ENCODE data around the gene CAV1. TPM values are rescaled to one million over a fixed set of nuclear protein-coding genes. Genes with fewer than 3 reads are reported as not detected.

The CAV1 gene
- total RNA-seq, 2 experiments from 2014 or later: 0.35 TPM; not detected in 1

GRCh38 chr7:116511552-116512519 is 13.0 kb upstream of the CAV1 start:
- Mint-ChIP-seq H3K4me3 (no peak overlapping the region), H3K4me1 (ENCODE audit: low read depth) (peaks cover 7% of the 10 kb centered on the region), H3K27me3 (ENCODE audit: low read depth) (peaks cover 36% of the 10 kb centered on the region), H3K36me3 (ENCODE audit: low read depth) (no peaks in the 10 kb centered on the region), H3K9me3 (no peaks in the 10 kb centered on the region), H3K27ac (no peak overlapping the region)
- CTCF ChIA-PET: interaction anchor here (1.4 kb wide), 1 partner anchor 15 kb away, joined by 6 read pairs; no protein-coding TSS in a partner anchor
- no peak for DNase-seq
- intact Hi-C loops (cut with micrococcal nuclease): no loop called here

GRCh38 chr7:116512520-116513188 is 12.2 kb upstream of the CAV1 start:
- intact Hi-C loops (cut with micrococcal nuclease): no loop called here
- Mint-ChIP-seq H3K4me3 (no peak overlapping the region), H3K27ac (no peak overlapping the region), H3K36me3 (ENCODE audit: low read depth) (no peaks in the 10 kb centered on the region), H3K4me1 (ENCODE audit: low read depth) (peaks cover 7% of the 10 kb centered on the region), H3K27me3 (ENCODE audit: low read depth) (peaks cover 33% of the 10 kb centered on the region), H3K9me3 (no peaks in the 10 kb centered on the region)
- CTCF ChIA-PET: interaction anchor here (0.6 to 1.4 kb wide), 2 partner anchors 13 to 14 kb away, joined by 3 to 6 read pairs; no protein-coding TSS in a partner anchor
- DNase-seq: no peak

GRCh38 chr7:116515584-116515983 is 9.3 kb upstream of the CAV1 start:
- no peak for DNase-seq
- Mint-ChIP-seq H3K27ac (no peak overlapping the region), H3K9me3 (no peaks in the 10 kb centered on the region), H3K4me1 (ENCODE audit: low read depth) (peaks cover 7% of the 10 kb centered on the region), H3K36me3 (ENCODE audit: low read depth) (no peaks in the 10 kb centered on the region), H3K4me3 (no peak overlapping the region), H3K27me3 (ENCODE audit: low read depth) (peaks cover 30% of the 10 kb centered on the region)
- intact Hi-C loops (cut with micrococcal nuclease): no loop called here
- CTCF ChIA-PET: interaction anchor here (2.8 kb wide), 1 partner anchor 10 kb away, joined by 18 read pairs; the partner anchor contains the start of gene CAV1

DNA sequence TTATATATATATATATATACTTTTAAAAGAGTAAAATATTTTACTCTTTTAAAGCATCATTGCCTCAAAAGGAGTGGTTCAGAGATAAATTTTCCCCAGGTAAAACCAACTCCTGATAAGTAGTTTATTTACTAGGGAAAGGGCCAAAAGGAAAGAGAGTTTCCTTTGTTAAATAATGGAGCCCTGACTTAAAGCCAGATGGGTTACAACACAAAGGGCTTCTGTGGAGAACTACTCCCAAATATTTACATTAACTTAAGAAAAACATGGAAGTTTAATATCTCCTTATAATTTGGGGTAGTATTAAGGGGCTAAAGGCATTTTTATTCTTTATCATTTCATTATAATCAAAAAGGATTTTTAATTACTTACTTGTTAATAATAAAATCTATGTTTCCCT is 8.5 kb upstream of the CAV1 start:
- peaks cover 7% of the 10 kb centered on the region for H3K4me1 Mint-ChIP-seq (ENCODE audit: low read depth)
- H3K9me3 Mint-ChIP-seq: no peaks in the 10 kb centered on the region
- intact Hi-C loops (cut with micrococcal nuclease): no loop called here
- no peak overlapping the region for H3K4me3 Mint-ChIP-seq
- DNase-seq: no peak
- peaks cover 28% of the 10 kb centered on the region for H3K27me3 Mint-ChIP-seq (ENCODE audit: low read depth)
- H3K27ac Mint-ChIP-seq: no peak overlapping the region
- CTCF ChIA-PET: interaction anchor here (2.8 kb wide), 1 partner anchor 9 kb away, joined by 18 read pairs; the partner anchor contains the start of gene CAV1
- no peaks in the 10 kb centered on the region for H3K36me3 Mint-ChIP-seq (ENCODE audit: low read depth)

GRCh38 chr7:116517626-116518025 is 7.2 kb upstream of the CAV1 start:
- Mint-ChIP-seq H3K9me3 (no peaks in the 10 kb centered on the region), H3K4me1 (ENCODE audit: low read depth) (no peaks in the 10 kb centered on the region), H3K36me3 (ENCODE audit: low read depth) (no peaks in the 10 kb centered on the region), H3K27me3 (ENCODE audit: low read depth) (peaks cover 33% of the 10 kb centered on the region), H3K27ac (no peak overlapping the region), H3K4me3 (no peak overlapping the region)
- intact Hi-C loops (cut with micrococcal nuclease): no loop called here
- CTCF ChIA-PET: no interaction called here
- DNase-seq: no peak

- CTCF ChIA-PET: no interaction called here
- no peak for DNase-seq
- Mint-ChIP-seq H3K27ac (no peak overlapping the region), H3K4me1 (ENCODE audit: low read depth) (no peaks in the 10 kb centered on the region), H3K27me3 (ENCODE audit: low read depth) (peaks cover 38% of the 10 kb centered on the region), H3K9me3 (no peaks in the 10 kb centered on the region), H3K4me3 (no peak overlapping the region), H3K36me3 (ENCODE audit: low read depth) (no peaks in the 10 kb centered on the region)
- intact Hi-C loops (cut with micrococcal nuclease): no loop called here
Observed at GRCh38 chr7:116518961-116519360, 5.9 kb upstream of the CAV1 start.

DNA sequence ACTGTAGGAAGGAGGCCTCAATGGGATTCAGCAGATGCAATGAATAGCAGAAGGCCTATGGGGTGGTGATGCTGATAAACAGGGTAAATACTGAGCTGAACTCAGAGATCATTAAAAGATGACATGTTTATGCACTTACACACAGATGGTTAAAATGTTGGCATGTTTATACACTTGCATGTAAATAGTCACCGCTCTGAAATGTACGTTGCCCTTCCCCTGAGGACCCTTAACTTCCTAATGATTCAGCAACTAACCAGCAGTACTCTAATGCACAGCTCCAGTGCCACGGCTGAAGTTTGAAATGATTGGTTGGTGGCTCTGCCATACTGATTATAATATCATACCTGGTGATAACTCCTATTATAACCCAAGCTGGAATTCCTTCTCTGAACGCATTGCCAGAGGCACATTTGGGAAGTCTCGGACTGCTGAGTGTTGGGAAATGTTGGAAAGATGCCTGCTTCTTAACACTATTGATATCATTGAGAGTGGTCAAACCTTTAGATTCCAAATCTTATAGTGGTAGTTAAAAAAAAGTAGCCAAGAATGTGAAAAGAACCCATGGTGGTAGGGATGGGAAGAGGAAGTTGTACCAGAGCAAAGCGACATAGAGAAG is 3.7 kb upstream of the CAV1 start:
- no peak overlapping the region for H3K27ac Mint-ChIP-seq
- DNase-seq: no peak
- peaks cover 11% of the 10 kb centered on the region for H3K4me1 Mint-ChIP-seq (ENCODE audit: low read depth)
- intact Hi-C loops (cut with micrococcal nuclease): no loop called here
- H3K9me3 Mint-ChIP-seq: no peaks in the 10 kb centered on the region
- CTCF ChIA-PET: interaction anchor here (1.4 to 1.5 kb wide), 2 partner anchors 68 to 262 kb away, joined by 4 read pairs; no protein-coding TSS in a partner anchor
- no peak overlapping the region for H3K4me3 Mint-ChIP-seq
- H3K36me3 Mint-ChIP-seq (ENCODE audit: low read depth): no peaks in the 10 kb centered on the region
- peaks cover 43% of the 10 kb centered on the region for H3K27me3 Mint-ChIP-seq (ENCODE audit: low read depth)

GRCh38 chr7:116522247-116522646 is 2.6 kb upstream of the CAV1 start:
- CTCF ChIA-PET: interaction anchor here (1.5 kb wide), 1 partner anchor 263 kb away, joined by 4 read pairs; no protein-coding TSS in a partner anchor
- intact Hi-C loops (cut with micrococcal nuclease): no loop called here
- no peak for DNase-seq
- H3K4me1 Mint-ChIP-seq (ENCODE audit: low read depth): peaks cover 19% of the 10 kb centered on the region
- no peaks in the 10 kb centered on the region for H3K36me3 Mint-ChIP-seq (ENCODE audit: low read depth)
- peaks cover 51% of the 10 kb centered on the region for H3K27me3 Mint-ChIP-seq (ENCODE audit: low read depth)
- no peak overlapping the region for H3K4me3 Mint-ChIP-seq
- no peaks in the 10 kb centered on the region for H3K9me3 Mint-ChIP-seq
- H3K27ac Mint-ChIP-seq: no peak overlapping the region

DNA sequence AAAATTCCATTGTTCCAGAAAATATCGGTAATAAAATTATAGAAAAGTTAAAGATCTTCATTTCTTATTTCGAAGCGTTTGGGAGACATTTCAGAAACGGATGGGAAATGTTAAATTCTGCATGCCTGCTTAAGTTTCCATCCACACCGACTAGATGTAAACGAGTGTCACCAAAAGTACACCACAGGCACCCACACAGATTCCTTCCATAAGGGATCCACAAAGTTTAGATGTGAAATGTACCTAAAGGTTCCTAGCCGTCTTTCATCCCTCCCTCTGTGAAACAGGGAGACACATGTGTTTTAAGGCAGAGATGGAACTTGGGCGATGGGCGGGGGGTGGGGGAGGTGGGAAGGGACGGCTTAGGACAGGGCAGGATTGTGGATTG is 621 bp upstream of the CAV1 start:
- CTCF ChIA-PET: interaction anchor here (0.6 to 0.7 kb wide), 2 partner anchors 27 to 288 kb away, joined by 3 to 4 read pairs; no protein-coding TSS in a partner anchor
- H3K4me3 Mint-ChIP-seq: no peak overlapping the region

DNA sequence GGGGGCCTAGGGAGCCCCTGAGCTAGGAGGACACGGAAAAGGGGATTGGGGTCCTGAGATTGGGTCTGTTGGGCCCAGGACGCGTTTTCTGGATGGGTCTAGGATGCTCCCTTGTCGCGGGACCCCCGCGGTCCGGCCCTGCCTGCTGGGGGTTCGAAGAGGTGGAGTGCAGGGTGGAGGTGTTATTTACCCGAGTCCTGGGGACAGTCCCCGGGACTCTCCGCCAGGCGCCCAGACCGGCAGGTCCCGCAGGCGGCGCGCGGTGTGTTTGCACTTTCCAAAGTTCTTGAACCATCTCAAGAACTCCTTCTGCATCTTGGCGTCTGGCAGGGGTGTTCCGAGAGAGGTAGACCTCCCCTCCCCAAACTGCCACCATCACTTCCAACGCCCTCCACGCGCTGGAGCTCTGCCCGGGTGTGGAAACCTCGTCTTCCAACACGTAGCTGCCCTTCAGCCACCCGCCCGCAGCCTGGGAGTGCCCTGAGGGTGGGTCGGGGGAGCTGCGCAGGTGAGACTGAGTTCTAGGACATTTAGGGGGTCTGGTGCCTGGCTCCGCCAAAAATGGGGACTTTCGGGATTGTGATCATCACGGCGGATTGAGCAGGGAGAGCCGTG is 569 bp downstream of the CAV1 start:
- peaks cover 58% of the 10 kb centered on the region for H3K27me3 Mint-ChIP-seq (ENCODE audit: low read depth)
- DNase-seq: peak; percentile 62
- H3K36me3 Mint-ChIP-seq (ENCODE audit: low read depth): no peaks in the 10 kb centered on the region
- peak overlapping the region; percentile 85 for H3K4me3 Mint-ChIP-seq
- CTCF ChIA-PET: interaction anchor here (0.6 to 2.2 kb wide), 19 partner anchors 10 to 386 kb away, joined by 3 to 25 read pairs (median 4); no protein-coding TSS in a partner anchor
- intact Hi-C loops (cut with micrococcal nuclease): loop anchor here (1.0 to 5.0 kb wide), 3 partner anchors 25 to 345 kb away; no protein-coding TSS in a partner anchor
- no peak overlapping the region for H3K27ac Mint-ChIP-seq
- no peaks in the 10 kb centered on the region for H3K9me3 Mint-ChIP-seq
- peaks cover 19% of the 10 kb centered on the region for H3K4me1 Mint-ChIP-seq (ENCODE audit: low read depth)

More for the DNA sequence above, 621 bp upstream of the CAV1 start:
- Mint-ChIP-seq H3K9me3 (no peaks in the 10 kb centered on the region), H3K27ac (no peak overlapping the region), H3K36me3 (ENCODE audit: low read depth) (no peaks in the 10 kb centered on the region), H3K4me1 (ENCODE audit: low read depth) (peaks cover 19% of the 10 kb centered on the region), H3K27me3 (ENCODE audit: low read depth) (peaks cover 61% of the 10 kb centered on the region)
- no peak for DNase-seq
- intact Hi-C loops (cut with micrococcal nuclease): no loop called here

DNA sequence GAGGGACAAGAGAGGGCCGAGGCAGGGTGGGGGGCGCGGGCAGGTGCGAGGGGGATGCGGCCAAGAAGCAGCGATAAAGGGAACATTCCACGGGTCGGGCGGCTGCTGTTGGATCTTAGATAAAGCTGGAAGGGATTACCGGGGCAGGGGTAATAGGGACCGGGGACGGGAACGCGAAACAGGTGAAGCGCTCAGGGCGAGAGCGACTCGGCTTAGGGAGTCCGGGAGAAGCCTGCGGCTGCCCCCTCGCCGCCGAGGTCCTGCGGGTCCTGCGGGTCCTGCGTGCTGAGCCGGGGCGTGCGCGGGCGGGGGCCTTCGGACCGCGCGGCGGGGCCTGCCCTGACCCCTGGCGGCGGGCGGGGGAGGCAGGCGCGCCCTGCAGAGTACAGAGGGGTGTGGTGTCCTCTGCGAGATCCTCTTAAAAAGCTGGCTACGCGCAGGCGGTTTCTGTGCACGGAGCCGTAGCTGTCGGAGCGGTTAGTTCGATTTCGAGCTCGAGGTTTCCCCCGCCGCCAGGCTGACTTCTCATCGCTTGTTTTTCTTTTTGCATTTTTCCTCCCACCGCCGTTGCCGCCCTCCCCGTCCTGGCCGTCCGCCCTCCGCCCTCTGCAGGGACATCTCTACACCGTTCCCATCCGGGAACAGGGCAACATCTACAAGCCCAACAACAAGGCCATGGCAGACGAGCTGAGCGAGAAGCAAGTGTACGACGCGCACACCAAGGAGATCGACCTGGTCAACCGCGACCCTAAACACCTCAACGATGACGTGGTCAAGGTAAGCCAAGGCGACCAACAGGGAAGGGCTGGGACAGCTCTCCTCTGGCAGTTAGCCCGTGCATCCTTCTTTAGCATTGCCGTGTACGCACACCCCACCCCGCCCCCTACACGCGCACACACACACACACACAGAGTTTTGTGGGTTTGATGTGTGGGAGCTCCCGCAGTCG is 1.4 kb downstream of the CAV1 start:
- CTCF ChIA-PET: interaction anchor here (0.6 to 2.2 kb wide), 37 partner anchors 9 to 387 kb away, joined by 3 to 25 read pairs (median 3); no protein-coding TSS in a partner anchor
- Mint-ChIP-seq H3K9me3 (no peaks in the 10 kb centered on the region), H3K4me1 (ENCODE audit: low read depth) (peaks cover 19% of the 10 kb centered on the region), H3K4me3 (peak overlapping the region; percentile 85), H3K27me3 (ENCODE audit: low read depth) (peaks cover 62% of the 10 kb centered on the region), H3K27ac (no peak overlapping the region), H3K36me3 (ENCODE audit: low read depth) (no peaks in the 10 kb centered on the region)
- DNase-seq: peak; percentile 65
- intact Hi-C loops (cut with micrococcal nuclease): loop anchor here (1.0 to 5.0 kb wide), 7 partner anchors 26 to 387 kb away; no protein-coding TSS in a partner anchor

Data from activated naive CD4-positive, alpha-beta T cell treated with anti-CD3 and anti-CD28 coated beads for 36 hours (primary cell).